ENCODE measurements around the gene SOX18.
"Not testable (repeated sequence)": the region's sequence is repeated elsewhere in the genome, so short reads cannot be mapped to it uniquely, and the experiment has no call there.

SOX18 gene

GRCh38 chr20:64015635-64016034, 33.8 kb downstream of the SOX18 start:
- DNase-seq = no peak

- not testable (repeated sequence) for DNase-seq
These were observed 36.9 kb downstream of the SOX18 start for GRCh38 chr20:64012385-64013154.

GRCh38 chr20:64011366-64011779, 38.1 kb downstream of the SOX18 start:
- no peak for DNase-seq

- no peak for DNase-seq
These were observed 38.7 kb downstream of the SOX18 start for GRCh38 chr20:64010711-64011237.

- no peak for DNase-seq
These were observed 39.5 kb downstream of the SOX18 start for GRCh38 chr20:64009811-64010387.

- DNase-seq = no peak
These were observed 42.5 kb downstream of the SOX18 start for GRCh38 chr20:64006902-64007301.

- DNase-seq = no peak
These were observed 42.9 kb downstream of the SOX18 start for GRCh38 chr20:64006490-64006889.

GRCh38 chr20:64005394-64005793, 44.0 kb downstream of the SOX18 start:
- DNase-seq = no peak

GRCh38 chr20:64003960-64004725, 45.3 kb downstream of the SOX18 start:
- peak; percentile 92 for DNase-seq

GRCh38 chr20:64001607-64002011, 47.8 kb downstream of the SOX18 start:
- DNase-seq = peak; percentile 33

GRCh38 chr20:64000906-64001305, 48.5 kb downstream of the SOX18 start:
- DNase-seq = no peak

Data from NCI-H187 treated with DMSO at 0.1 percent for 48 hours (cell line).